ENCODE results near the gene MYPOP. TPM values are rescaled to one million over a fixed set of nuclear protein-coding genes. Genes with fewer than 3 reads are reported as not detected.
A peak's percentile ranks its signal among the peaks of the same experiment; 100 is the strongest.
"Not testable (repeated sequence)": the region's sequence is repeated elsewhere in the genome, so short reads cannot be mapped to it uniquely, and the experiment has no call there.

The MYPOP gene
- total RNA-seq, 1 donor from 2014 or later: 9.1 TPM

GRCh38 chr19:45876161-45876410 is 26.3 kb downstream of the MYPOP start:
- H3K27ac Mint-ChIP-seq (ENCODE audit: unreplicated experiment): no peak overlapping the region
- DNase-seq (ENCODE audit: low read depth, low spot score): no peak
- H3K4me1 Mint-ChIP-seq: peaks cover 41% of the 10 kb centered on the region
- no peaks in the 10 kb centered on the region for H3K36me3 Mint-ChIP-seq (ENCODE audit: low read depth)
- no peak for TF ChIP-seq CTCF (conservative IDR thresholded peaks at IDR 0.05)
- H3K4me3 Mint-ChIP-seq: no peak overlapping the region
- peaks cover 12% of the 10 kb centered on the region for H3K27me3 Mint-ChIP-seq (ENCODE audit: low read depth)
- H3K9me3 Mint-ChIP-seq: no peaks in the 10 kb centered on the region

GRCh38 chr19:45874620-45874966 is 27.8 kb downstream of the MYPOP start:
- Mint-ChIP-seq H3K4me1 (peaks cover 37% of the 10 kb centered on the region), H3K27me3 (ENCODE audit: low read depth) (peaks cover 12% of the 10 kb centered on the region), H3K9me3 (no peaks in the 10 kb centered on the region), H3K4me3 (no peak overlapping the region), H3K36me3 (ENCODE audit: low read depth) (no peaks in the 10 kb centered on the region), H3K27ac (ENCODE audit: unreplicated experiment) (no peak overlapping the region)
- DNase-seq (ENCODE audit: low read depth, low spot score): no peak
- TF ChIP-seq CTCF (conservative IDR thresholded peaks at IDR 0.05): no peak

GRCh38 chr19:45873219-45873772 is 29.1 kb downstream of the MYPOP start:
- Mint-ChIP-seq H3K9me3 (no peaks in the 10 kb centered on the region), H3K4me3 (no peak overlapping the region)
- TF ChIP-seq CTCF (conservative IDR thresholded peaks at IDR 0.05): no peak

GRCh38 chr19:45872095-45872919 is 30.1 kb downstream of the MYPOP start:
- Mint-ChIP-seq H3K27me3 (ENCODE audit: low read depth) (peaks cover 30% of the 10 kb centered on the region), H3K4me3 (no peak overlapping the region), H3K36me3 (ENCODE audit: low read depth) (no peaks in the 10 kb centered on the region), H3K27ac (ENCODE audit: unreplicated experiment) (no peak overlapping the region), H3K4me1 (peaks cover 21% of the 10 kb centered on the region), H3K9me3 (no peaks in the 10 kb centered on the region)
- TF ChIP-seq CTCF (conservative IDR thresholded peaks at IDR 0.05): no peak
- DNase-seq (ENCODE audit: low read depth, low spot score): no peak

More at GRCh38 chr19:45873219-45873772, 29.1 kb downstream of the MYPOP start:
- peaks cover 20% of the 10 kb centered on the region for H3K27me3 Mint-ChIP-seq (ENCODE audit: low read depth)
- H3K27ac Mint-ChIP-seq (ENCODE audit: unreplicated experiment): no peak overlapping the region
- peaks cover 27% of the 10 kb centered on the region for H3K4me1 Mint-ChIP-seq
- no peaks in the 10 kb centered on the region for H3K36me3 Mint-ChIP-seq (ENCODE audit: low read depth)
- no peak for DNase-seq (ENCODE audit: low read depth, low spot score)

- H3K4me1 Mint-ChIP-seq: peaks cover 11% of the 10 kb centered on the region
- no peak overlapping the region for H3K4me3 Mint-ChIP-seq
- TF ChIP-seq CTCF (conservative IDR thresholded peaks at IDR 0.05): no peak
- H3K9me3 Mint-ChIP-seq: no peaks in the 10 kb centered on the region
- H3K36me3 Mint-ChIP-seq (ENCODE audit: low read depth): no peaks in the 10 kb centered on the region
- no peak for DNase-seq (ENCODE audit: low read depth, low spot score)
- peaks cover 41% of the 10 kb centered on the region for H3K27me3 Mint-ChIP-seq (ENCODE audit: low read depth)
- H3K27ac Mint-ChIP-seq (ENCODE audit: unreplicated experiment): no peak overlapping the region
Measured at GRCh38 chr19:45870798-45871197, 31.6 kb downstream of the MYPOP start.

GRCh38 chr19:45867241-45867640 is 35.2 kb downstream of the MYPOP start:
- H3K27ac Mint-ChIP-seq (ENCODE audit: unreplicated experiment); H3K4me1 Mint-ChIP-seq; DNase-seq (ENCODE audit: low read depth, low spot score); H3K9me3 Mint-ChIP-seq; H3K36me3 Mint-ChIP-seq (ENCODE audit: low read depth): not testable (repeated sequence)
- Mint-ChIP-seq H3K4me3 (peak overlapping the region; percentile 15), H3K27me3 (ENCODE audit: low read depth) (peaks cover 65% of the 10 kb centered on the region)
